Measurements from ENCODE around the gene AP1S2.

AP1S2 gene

GRCh38 chrX:15870310-15870709 is 15.7 kb upstream of the AP1S2 start:
- peak overlapping the region in 1 of 2 donors; percentile 25 for H3K27ac Mint-ChIP-seq
- H3K9me3 Mint-ChIP-seq = no peaks in the 10 kb centered on the region
- H3K4me1 Mint-ChIP-seq (ENCODE audit: low read depth in 2 of 2) = no peaks in the 10 kb centered on the region
- H3K27me3 Mint-ChIP-seq = peaks cover 0 to 5% of the 10 kb centered on the region in 2 donors
- ATAC-seq (replicated peaks) (no peak), DNase-seq (no peak)
- H3K4me3 Mint-ChIP-seq = no peak overlapping the region
- H3K36me3 Mint-ChIP-seq (ENCODE audit: insufficient read depth) = no peaks in the 10 kb centered on the region

GRCh38 chrX:15869695-15870094 is 15.1 kb upstream of the AP1S2 start:
- no peak for ATAC-seq (replicated peaks)
- no peak for DNase-seq
- Mint-ChIP-seq H3K4me1 (ENCODE audit: low read depth in 2 of 2) (no peaks in the 10 kb centered on the region), H3K4me3 (no peak overlapping the region), H3K27ac (peak overlapping the region in 1 of 2 donors; percentile 25), H3K9me3 (no peaks in the 10 kb centered on the region), H3K27me3 (peaks cover 0 to 5% of the 10 kb centered on the region in 2 donors), H3K36me3 (ENCODE audit: insufficient read depth) (no peaks in the 10 kb centered on the region)

- Mint-ChIP-seq H3K4me1 (ENCODE audit: low read depth in 2 of 2) (no peaks in the 10 kb centered on the region), H3K27ac (no peak overlapping the region), H3K36me3 (ENCODE audit: insufficient read depth) (no peaks in the 10 kb centered on the region), H3K4me3 (no peak overlapping the region), H3K9me3 (no peaks in the 10 kb centered on the region), H3K27me3 (peaks cover 0 to 3% of the 10 kb centered on the region in 2 donors)
- ATAC-seq (replicated peaks) (no peak), DNase-seq (no peak)
Measured at GRCh38 chrX:15866147-15866546, 11.5 kb upstream of the AP1S2 start.

- no peak overlapping the region for H3K4me3 Mint-ChIP-seq
- ATAC-seq (replicated peaks) = no peak
- no peaks in the 10 kb centered on the region for H3K36me3 Mint-ChIP-seq (ENCODE audit: insufficient read depth)
- H3K27ac Mint-ChIP-seq = no peak overlapping the region
- no peaks in the 10 kb centered on the region for H3K27me3 Mint-ChIP-seq
- no peaks in the 10 kb centered on the region for H3K4me1 Mint-ChIP-seq (ENCODE audit: low read depth in 2 of 2)
- H3K9me3 Mint-ChIP-seq = no peaks in the 10 kb centered on the region
- no peak for DNase-seq
Measured at GRCh38 chrX:15864629-15865028, 10.0 kb upstream of the AP1S2 start.

- H3K27ac Mint-ChIP-seq = no peak overlapping the region
- H3K9me3 Mint-ChIP-seq = no peaks in the 10 kb centered on the region
Measured at GRCh38 chrX:15864023-15864422, 9.4 kb upstream of the AP1S2 start.

GRCh38 chrX:15860921-15861320 is 6.3 kb upstream of the AP1S2 start:
- no peak for ATAC-seq (replicated peaks)
- Mint-ChIP-seq H3K27me3 (no peaks in the 10 kb centered on the region), H3K9me3 (no peaks in the 10 kb centered on the region), H3K4me3 (no peak overlapping the region), H3K4me1 (ENCODE audit: low read depth in 2 of 2) (no peaks in the 10 kb centered on the region), H3K27ac (no peak overlapping the region), H3K36me3 (ENCODE audit: insufficient read depth) (no peaks in the 10 kb centered on the region)
- DNase-seq = no peak

More at GRCh38 chrX:15864023-15864422, 9.4 kb upstream of the AP1S2 start:
- ATAC-seq (replicated peaks) (no peak), DNase-seq (no peak)
- Mint-ChIP-seq H3K27me3 (no peaks in the 10 kb centered on the region), H3K4me1 (ENCODE audit: low read depth in 2 of 2) (no peaks in the 10 kb centered on the region), H3K36me3 (ENCODE audit: insufficient read depth) (no peaks in the 10 kb centered on the region), H3K4me3 (no peak overlapping the region)

GRCh38 chrX:15858051-15858450 is 3.4 kb upstream of the AP1S2 start:
- Mint-ChIP-seq H3K27me3 (no peaks in the 10 kb centered on the region), H3K9me3 (no peaks in the 10 kb centered on the region), H3K4me3 (no peak overlapping the region), H3K4me1 (ENCODE audit: low read depth in 2 of 2) (peaks cover 0 to 6% of the 10 kb centered on the region in 2 donors), H3K27ac (no peak overlapping the region), H3K36me3 (ENCODE audit: insufficient read depth) (peaks cover 9% of the 10 kb centered on the region)
- DNase-seq (no peak), ATAC-seq (replicated peaks) (no peak)

GRCh38 chrX:15856636-15857035 is 2.0 kb upstream of the AP1S2 start:
- ATAC-seq (replicated peaks) = no peak
- Mint-ChIP-seq H3K4me1 (ENCODE audit: low read depth in 2 of 2) (peaks cover 0 to 6% of the 10 kb centered on the region in 2 donors), H3K36me3 (ENCODE audit: insufficient read depth) (peaks cover 9% of the 10 kb centered on the region), H3K27ac (no peak overlapping the region), H3K9me3 (no peaks in the 10 kb centered on the region), H3K27me3 (no peaks in the 10 kb centered on the region), H3K4me3 (no peak overlapping the region)
- DNase-seq = no peak

- H3K36me3 Mint-ChIP-seq (ENCODE audit: insufficient read depth) = peaks cover 9% of the 10 kb centered on the region
- no peak overlapping the region for H3K27ac Mint-ChIP-seq
- no peaks in the 10 kb centered on the region for H3K27me3 Mint-ChIP-seq
- ATAC-seq (replicated peaks) (no peak), DNase-seq (no peak)
- H3K4me1 Mint-ChIP-seq (ENCODE audit: low read depth in 2 of 2) = peaks cover 2 to 6% of the 10 kb centered on the region in 2 donors
- H3K9me3 Mint-ChIP-seq = no peaks in the 10 kb centered on the region
- H3K4me3 Mint-ChIP-seq = no peak overlapping the region
Measured at GRCh38 chrX:15856222-15856587, 1.6 kb upstream of the AP1S2 start.

- H3K36me3 Mint-ChIP-seq (ENCODE audit: insufficient read depth) = peaks cover 13% of the 10 kb centered on the region
- H3K4me1 Mint-ChIP-seq (ENCODE audit: low read depth in 2 of 2) = peaks cover 6 to 7% of the 10 kb centered on the region in 2 donors
Measured at GRCh38 chrX:15855568-15856221, 1.1 kb upstream of the AP1S2 start.

GRCh38 chrX:15854080-15854655 is 445 bp downstream of the AP1S2 start:
- H3K27ac Mint-ChIP-seq = peak overlapping the region in 1 of 2 donors; percentile 96
- peaks cover 6 to 15% of the 10 kb centered on the region in 2 donors for H3K4me1 Mint-ChIP-seq (ENCODE audit: low read depth in 2 of 2)
- peak overlapping the region; percentile 68 to 88 for H3K4me3 Mint-ChIP-seq
- no peaks in the 10 kb centered on the region for H3K27me3 Mint-ChIP-seq
- peaks cover 16% of the 10 kb centered on the region for H3K36me3 Mint-ChIP-seq (ENCODE audit: insufficient read depth)
- peak; percentile 6 to 32 (median 24) for DNase-seq
- peak; percentile 14 for ATAC-seq (replicated peaks)
- no peaks in the 10 kb centered on the region for H3K9me3 Mint-ChIP-seq

More at GRCh38 chrX:15855568-15856221, 1.1 kb upstream of the AP1S2 start:
- ATAC-seq (replicated peaks) (no peak), DNase-seq (peak in 2 of 3 experiments; percentile 1 to 3)
- no peaks in the 10 kb centered on the region for H3K9me3 Mint-ChIP-seq
- H3K4me3 Mint-ChIP-seq = peak overlapping the region; percentile 88 to 92
- no peaks in the 10 kb centered on the region for H3K27me3 Mint-ChIP-seq
- H3K27ac Mint-ChIP-seq = peak overlapping the region; percentile 93 to 96

- Mint-ChIP-seq H3K27ac (no peak overlapping the region), H3K36me3 (ENCODE audit: insufficient read depth) (peaks cover 16% of the 10 kb centered on the region), H3K4me3 (peak overlapping the region; percentile 68 to 88), H3K4me1 (ENCODE audit: low read depth in 2 of 2) (peaks cover 6 to 15% of the 10 kb centered on the region in 2 donors), H3K27me3 (no peaks in the 10 kb centered on the region), H3K9me3 (no peaks in the 10 kb centered on the region)
- DNase-seq (no peak), ATAC-seq (replicated peaks) (no peak)
Measured at GRCh38 chrX:15853586-15854079, 980 bp downstream of the AP1S2 start.

GRCh38 chrX:15849555-15849954 is 5.1 kb downstream of the AP1S2 start:
- no peak for DNase-seq
- H3K27me3 Mint-ChIP-seq = no peaks in the 10 kb centered on the region
- no peak overlapping the region for H3K27ac Mint-ChIP-seq
- H3K9me3 Mint-ChIP-seq = no peaks in the 10 kb centered on the region
- H3K4me1 Mint-ChIP-seq (ENCODE audit: low read depth in 2 of 2) = peaks cover 2 to 15% of the 10 kb centered on the region in 2 donors
- peaks cover 8% of the 10 kb centered on the region for H3K36me3 Mint-ChIP-seq (ENCODE audit: insufficient read depth)
- no peak overlapping the region for H3K4me3 Mint-ChIP-seq
- no peak for ATAC-seq (replicated peaks)

GRCh38 chrX:15848576-15848975 is 6.0 kb downstream of the AP1S2 start:
- Mint-ChIP-seq H3K36me3 (ENCODE audit: insufficient read depth) (peaks cover 7% of the 10 kb centered on the region), H3K27me3 (no peaks in the 10 kb centered on the region), H3K9me3 (no peaks in the 10 kb centered on the region), H3K4me1 (ENCODE audit: low read depth in 2 of 2) (peaks cover 2 to 15% of the 10 kb centered on the region in 2 donors), H3K4me3 (no peak overlapping the region), H3K27ac (no peak overlapping the region)
- no peak for ATAC-seq (replicated peaks)
- no peak for DNase-seq

All from effector memory CD8-positive, alpha-beta T cell (primary cell).